ENCODE results near the gene SLC26A8.

DNA sequence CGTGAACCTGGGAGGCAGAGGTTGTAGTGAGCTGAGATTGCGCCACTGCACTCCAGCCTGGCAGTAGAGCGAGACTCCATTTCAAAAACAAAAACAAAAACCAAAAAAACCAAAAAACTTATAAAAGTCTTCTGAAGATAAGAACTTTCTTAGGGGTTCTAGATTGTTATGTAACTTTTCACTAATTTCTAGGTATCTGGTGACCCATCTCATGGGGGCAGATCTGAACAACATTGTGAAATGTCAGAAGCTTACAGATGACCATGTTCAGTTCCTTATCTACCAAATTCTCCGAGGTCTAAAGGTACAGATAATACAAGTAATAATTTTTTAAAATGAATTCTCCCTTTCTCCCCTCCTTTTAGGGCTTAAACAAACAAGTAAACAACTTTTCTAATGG is 48.2 kb upstream of the SLC26A8 start:
- TF ChIP-seq CTCF (conservative IDR thresholded peaks at IDR 0.05 in 1 of 2, IDR thresholded peaks at IDR 0.05 in 1 of 2; ENCODE audit: extremely low read depth in 1 of 2, insufficient read depth in 1 of 2, low read depth in 1 of 2, low read length in 2 of 2) (no peak), EZH2 (IDR thresholded peaks at IDR 0.05; ENCODE audit: borderline replicate concordance, low read length) (no peak)
